SK-N-SH treated with all-trans-retinoic acid at 6 μM for 48 hours (cell line): ENCODE results near the gene CHST15.

Experiments
- ATAC-seq: fragments of 200-7000 bp; cut with Tn5 transposase; 3 replicates; pipeline ENCODE4 v1.9.1; 2020; ENCODE audit warnings: mild to moderate bottlenecking, moderate library complexity
- ARNTL ChIP-seq: fragments of 450-650 bp; formaldehyde crosslinking; IDR thresholded peaks from 2 replicates; pipeline ENCODE4 v1.5.0; 2020; ENCODE audit warnings: low read depth, mild to moderate bottlenecking, moderate library complexity, borderline replicate concordance
- BACH2 ChIP-seq: fragments of 250-450 bp; sonication (Bioruptor Pico); IDR thresholded peaks from 2 replicates; pipeline ENCODE4 v1.9.0; 2021; ENCODE audit warnings: mild to moderate bottlenecking, borderline replicate concordance
- CSDC2 ChIP-seq: fragments of 250-450 bp; sonication (Bioruptor Pico); IDR thresholded peaks from 2 replicates; pipeline ENCODE4 v1.5.0; 2020; ENCODE audit warnings: mild to moderate bottlenecking, moderate library complexity
- CSRNP3 ChIP-seq: fragments of 250-450 bp; sonication (Bioruptor Pico); IDR thresholded peaks from 2 replicates; pipeline ENCODE4 v1.5.1; 2021; ENCODE audit warnings: mild to moderate bottlenecking, moderate library complexity
- ESRRG ChIP-seq: fragments of 250-450 bp; sonication (Bioruptor Pico); IDR thresholded peaks from 2 replicates; pipeline ENCODE4 v1.6.1; 2021; ENCODE audit warnings: mild to moderate bottlenecking
- GLIS3 ChIP-seq: fragments of 250-450 bp; sonication (Bioruptor Pico); IDR thresholded peaks from 2 replicates; pipeline ENCODE4 v1.5.0; 2020; ENCODE audit warnings: mild to moderate bottlenecking, moderate library complexity
- ISL1 ChIP-seq: fragments of 250-450 bp; sonication (Bioruptor Pico); IDR thresholded peaks from 2 replicates; pipeline ENCODE4 v2.1.2; 2022; ENCODE audit warnings: mild to moderate bottlenecking, moderate library complexity
- OSR1 ChIP-seq: fragments of 250-450 bp; sonication (Bioruptor Pico); IDR thresholded peaks from 2 replicates; pipeline ENCODE4 v1.8.0; 2022; ENCODE audit warnings: moderate library complexity, mild to moderate bottlenecking, inconsistent platforms
- PATZ1 ChIP-seq: fragments of 250-450 bp; sonication (Bioruptor Pico); IDR thresholded peaks from 2 replicates; pipeline ENCODE4 v1.8.0; 2020; ENCODE audit warnings: mild to moderate bottlenecking, moderate library complexity, borderline replicate concordance
- POU6F1 ChIP-seq: fragments of 250-450 bp; sonication (Bioruptor Pico); IDR thresholded peaks from 2 replicates; pipeline ENCODE4 v1.8.0; 2021; ENCODE audit warnings: low read depth, mild to moderate bottlenecking, moderate library complexity, borderline replicate concordance
- PPARA ChIP-seq: fragments of 250-450 bp; sonication (Bioruptor Pico); IDR thresholded peaks from 2 replicates; pipeline ENCODE4 v1.5.0; 2020; ENCODE audit warnings: mild to moderate bottlenecking, borderline replicate concordance
- RARB ChIP-seq: fragments of 250-450 bp; sonication (Bioruptor Pico); IDR thresholded peaks from 2 replicates; pipeline ENCODE4 v1.8.0; 2021; ENCODE audit warnings: mild to moderate bottlenecking, moderate library complexity
- SNAI2 ChIP-seq: fragments of 250-450 bp; sonication (Bioruptor Pico); IDR thresholded peaks from 2 replicates; pipeline ENCODE4 v1.5.0; 2020; ENCODE audit warnings: mild to moderate bottlenecking, moderate library complexity
- TCF4 ChIP-seq: fragments of 250-450 bp; sonication (Bioruptor Pico); IDR thresholded peaks from 2 replicates; pipeline ENCODE4 v1.8.0; 2021; ENCODE audit warnings: mild to moderate bottlenecking, moderate library complexity, borderline replicate concordance
- TOX ChIP-seq: fragments of 250-450 bp; sonication (Bioruptor Pico); IDR thresholded peaks from 2 replicates; pipeline ENCODE4 v1.8.0; 2021; ENCODE audit warnings: mild to moderate bottlenecking, moderate library complexity, borderline replicate concordance
- TSHZ2 ChIP-seq: fragments of 250-450 bp; sonication (Bioruptor Pico); IDR thresholded peaks from 2 replicates; pipeline ENCODE4 v1.5.0; 2020; ENCODE audit warnings: mild to moderate bottlenecking, moderate library complexity
- ZC3H10 ChIP-seq: fragments of 250-450 bp; sonication (Bioruptor Pico); IDR thresholded peaks from 2 replicates; pipeline ENCODE4 v1.5.1; 2021; ENCODE audit warnings: mild to moderate bottlenecking, moderate library complexity
- ZFP30 ChIP-seq: fragments of 450-650 bp; formaldehyde crosslinking; IDR thresholded peaks from 2 replicates; pipeline ENCODE4 v1.5.0; 2022; ENCODE audit warnings: mild to moderate bottlenecking, moderate library complexity
- ZNF565 ChIP-seq: fragments of 450-650 bp; formaldehyde crosslinking; conservative IDR thresholded peaks from 2 replicates; pipeline ENCODE4 v1.5.0; 2020; ENCODE audit warnings: low read depth, mild to moderate bottlenecking, moderate library complexity
- ZNF70 ChIP-seq: fragments of 450-650 bp; formaldehyde crosslinking; IDR thresholded peaks from 2 replicates; pipeline ENCODE4 v1.5.0; 2020; ENCODE audit warnings: mild to moderate bottlenecking, moderate library complexity
- ZNF8 ChIP-seq: fragments of 450-650 bp; formaldehyde crosslinking; IDR thresholded peaks from 2 replicates; pipeline ENCODE4 v1.5.0; 2020; ENCODE audit warnings: mild to moderate bottlenecking, moderate library complexity

The CHST15 gene

GRCh38 chr10:124025660-124026588 is 67.5 kb downstream of the CHST15 start:
- TF ChIP-seq ZC3H10 (CRISPR knock-in tag), result no peak
- TF ChIP-seq ESRRG (CRISPR knock-in tag), result no peak
- TF ChIP-seq RARB (CRISPR knock-in tag), result no peak
- no peak for TF ChIP-seq ZNF70
- no peak for TF ChIP-seq PPARA (CRISPR knock-in tag)
- TF ChIP-seq CSDC2 (CRISPR knock-in tag), result no peak
- no peak for TF ChIP-seq PATZ1 (CRISPR knock-in tag)
- TF ChIP-seq ARNTL (CRISPR knock-in tag), result no peak
- ATAC-seq, result no peak

- no peak for ATAC-seq
- TF ChIP-seq GLIS3 (CRISPR knock-in tag) (no peak), TCF4 (CRISPR knock-in tag) (no peak)
Observed at GRCh38 chr10:124025152-124025551, 68.2 kb downstream of the CHST15 start.

GRCh38 chr10:124022066-124022465 is 71.3 kb downstream of the CHST15 start:
- no peak for ATAC-seq
- TF ChIP-seq ZNF565 (CRISPR knock-in tag) (no peak), RARB (CRISPR knock-in tag) (no peak), CSRNP3 (CRISPR knock-in tag) (no peak), ZFP30 (CRISPR knock-in tag) (no peak), ESRRG (CRISPR knock-in tag) (no peak), PATZ1 (CRISPR knock-in tag) (no peak)

- ATAC-seq, result no peak
- TF ChIP-seq TSHZ2 (no peak), TCF4 (CRISPR knock-in tag) (no peak), RARB (CRISPR knock-in tag) (no peak), ESRRG (CRISPR knock-in tag) (no peak), OSR1 (no peak), SNAI2 (CRISPR knock-in tag) (no peak), ZNF70 (no peak), ZNF565 (CRISPR knock-in tag) (no peak), POU6F1 (no peak), PPARA (CRISPR knock-in tag) (no peak), TOX (CRISPR knock-in tag) (no peak), CSDC2 (CRISPR knock-in tag) (no peak), BACH2 (CRISPR knock-in tag) (no peak), ZNF8 (no peak), PATZ1 (CRISPR knock-in tag) (no peak), ISL1 (no peak)
Observed at GRCh38 chr10:124020981-124021815, 72.2 kb downstream of the CHST15 start.
